Activated CD8-positive, alpha-beta memory T cell treated with anti-CD3 and anti-CD28 coated beads for 1 hour (primary cell): ENCODE results near the gene MAP3K3.

ENCODE experiments used
- DNase-seq, 2 donors: peaks; one replicate each; pipeline ENCODE4 v3.0.0-alpha.2; 2020; ENCODE audit warnings: low read depth in 1 of 2; ENCODE audit errors: extremely low read depth in 1 of 2

The MAP3K3 gene

DNA sequence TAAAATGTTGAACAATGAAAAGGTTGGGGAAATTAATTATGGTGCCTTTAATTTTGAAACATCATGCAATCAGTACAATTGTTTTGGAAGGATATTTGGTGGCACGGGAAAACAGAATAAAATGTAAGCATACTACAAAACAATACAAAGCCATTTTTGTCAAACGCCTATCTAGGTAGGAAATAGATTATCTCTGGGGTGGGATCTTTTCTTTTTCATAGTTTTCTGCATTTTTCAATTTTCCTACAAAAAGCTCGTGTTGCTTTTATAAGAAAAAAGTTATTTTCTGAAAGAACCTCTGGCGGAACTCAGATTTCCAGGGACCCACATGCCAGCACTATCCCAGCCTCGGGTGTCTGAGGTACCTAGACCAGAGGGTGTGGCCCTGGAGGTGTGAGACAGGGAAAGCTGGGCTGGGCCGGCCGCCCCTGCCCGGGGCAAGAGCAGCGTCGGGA lies 961 bp upstream of the MAP3K3 start:
- DNase-seq: no peak

DNA sequence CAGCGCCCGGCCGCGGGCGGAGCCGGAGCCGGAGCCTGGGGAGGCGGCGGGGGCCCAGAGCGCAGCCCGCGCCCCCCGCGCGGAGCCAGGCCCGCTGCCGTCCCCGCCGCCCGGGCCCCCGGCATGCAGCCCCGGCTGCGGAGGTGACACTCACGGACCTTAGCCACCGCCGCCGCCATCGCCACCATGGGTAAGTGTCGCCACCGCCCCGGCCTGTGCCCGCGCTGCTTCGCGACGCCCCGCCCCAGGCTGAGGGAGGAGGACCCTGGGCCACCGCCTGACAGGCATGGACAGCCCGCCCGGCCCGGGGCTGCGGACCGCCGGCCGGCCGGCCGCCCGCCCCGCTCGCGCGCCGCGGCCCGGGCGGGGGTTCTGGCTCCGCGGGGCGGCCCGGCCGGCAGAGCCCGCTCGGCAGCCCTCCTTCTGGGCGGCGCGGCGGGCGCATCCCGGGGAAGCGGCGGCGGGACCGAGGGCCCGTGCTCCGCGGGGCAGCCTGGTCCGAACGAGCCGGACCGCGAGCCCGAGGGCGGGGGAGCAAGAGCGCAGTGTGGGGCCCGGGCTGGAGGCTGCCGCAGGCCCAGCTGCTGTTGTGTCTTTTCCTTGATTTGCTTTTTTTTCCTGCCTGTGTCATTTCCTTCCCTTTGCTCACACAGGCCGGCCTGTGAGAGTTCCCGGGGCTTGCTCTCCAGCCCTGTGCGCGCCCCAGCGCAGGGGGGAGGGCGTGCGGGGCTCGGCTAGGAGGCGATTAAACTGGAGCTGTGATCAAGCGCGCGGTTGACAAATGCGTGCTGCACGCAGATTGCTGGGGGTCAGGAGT lies 565 bp downstream of the MAP3K3 start:
- peak in 1 of 2 donors; percentile 27 for DNase-seq

DNA sequence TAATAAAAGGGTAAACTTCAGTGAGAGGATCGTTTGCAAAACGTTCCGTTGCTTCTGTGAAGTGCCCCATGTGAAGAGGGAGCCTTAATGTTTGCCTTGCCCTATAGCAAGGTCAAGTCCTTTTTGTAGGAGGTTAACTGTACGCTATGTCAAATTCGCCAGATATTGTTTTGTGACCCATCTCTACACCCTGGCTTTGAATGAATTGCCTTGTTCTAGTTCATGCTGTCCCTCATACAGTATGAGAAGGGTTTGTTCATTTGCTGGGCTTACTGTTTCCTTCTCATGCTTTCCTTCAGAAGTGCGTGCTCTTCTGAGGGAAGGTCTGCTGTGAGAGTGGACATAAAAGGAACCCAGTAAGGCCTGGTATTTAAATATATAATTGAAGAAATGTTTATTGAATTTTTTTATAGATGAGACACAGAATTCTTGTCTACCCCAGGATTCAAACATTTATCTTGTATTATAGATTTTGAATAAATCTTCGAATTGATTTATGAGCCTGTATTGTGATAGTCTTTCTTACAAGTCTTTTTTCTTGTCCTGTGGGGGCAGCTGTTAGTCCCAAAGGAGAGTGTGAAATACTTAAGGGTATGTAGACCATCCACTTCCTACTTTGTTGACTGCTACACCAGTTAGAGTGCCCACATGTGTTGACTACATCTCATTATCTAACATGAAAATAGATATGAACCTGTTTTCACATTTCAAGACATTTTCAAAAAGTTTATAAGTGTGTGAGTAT lies 1.7 kb downstream of the MAP3K3 start:
- DNase-seq: no peak

DNA sequence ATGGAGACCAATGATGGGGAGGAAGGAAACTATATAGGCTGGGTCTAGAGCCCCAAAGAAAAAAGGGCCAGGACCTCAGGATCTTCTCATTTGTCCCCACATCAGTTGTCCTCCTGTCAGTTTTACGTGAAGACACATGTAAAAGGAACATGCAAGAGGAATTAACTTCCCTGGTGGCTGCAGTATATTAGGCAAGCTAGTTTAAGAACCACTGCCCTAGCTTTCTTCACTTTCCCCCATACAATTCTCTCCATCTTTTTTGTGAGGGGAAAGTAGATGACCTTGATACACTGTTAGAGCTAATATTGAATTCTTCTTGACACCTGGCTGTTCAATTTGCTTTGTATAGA lies 2.3 kb downstream of the MAP3K3 start:
- DNase-seq: no peak

DNA sequence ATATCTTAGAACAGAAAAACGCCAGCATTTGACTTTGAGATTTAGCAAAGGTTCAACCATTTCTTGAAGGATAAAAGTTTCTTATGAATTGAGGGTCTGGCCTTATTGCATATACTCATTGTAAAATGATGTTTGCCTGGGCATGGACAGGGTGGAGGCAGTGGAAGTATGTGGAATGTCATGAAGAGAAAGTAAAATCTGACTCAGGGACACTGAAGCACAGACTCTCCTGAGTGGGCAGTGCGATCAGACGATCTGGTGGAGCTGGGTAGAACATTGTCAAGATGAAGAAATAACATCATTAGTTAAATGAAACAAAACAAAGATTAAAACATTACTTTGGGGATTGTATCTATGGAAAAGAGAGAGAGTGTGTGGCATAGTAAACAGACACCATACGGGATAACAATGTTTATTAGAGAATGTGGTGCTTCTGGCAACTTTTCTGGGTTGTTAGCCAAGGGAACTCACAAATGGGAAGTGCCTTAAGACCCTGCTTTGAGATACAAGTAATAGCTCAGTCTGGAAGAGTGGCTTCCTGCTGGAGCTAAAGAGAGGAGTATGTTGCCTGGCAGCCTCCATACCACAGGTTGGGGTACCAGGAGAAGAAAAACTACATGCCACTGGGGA lies 4.4 kb downstream of the MAP3K3 start:
- DNase-seq: no peak

DNA sequence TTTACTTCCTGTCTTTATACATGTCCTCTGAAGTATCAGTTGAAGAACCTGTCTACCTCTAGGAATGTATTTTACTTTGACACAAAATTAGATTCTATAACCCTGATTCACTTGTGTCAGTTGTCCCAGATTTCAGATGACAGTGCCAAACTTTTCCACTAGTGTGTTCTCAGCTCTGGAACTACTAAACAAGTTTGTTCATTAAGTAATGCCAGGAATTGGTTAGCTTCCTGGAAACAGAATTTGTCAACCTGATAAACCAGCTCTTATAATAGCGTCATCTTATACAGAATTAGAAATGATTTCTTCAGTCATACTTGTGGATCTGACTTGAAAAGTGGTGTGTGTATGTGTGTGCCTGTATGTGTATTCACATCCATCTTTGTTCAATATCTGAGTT lies 7.4 kb downstream of the MAP3K3 start:
- DNase-seq: no peak

DNA sequence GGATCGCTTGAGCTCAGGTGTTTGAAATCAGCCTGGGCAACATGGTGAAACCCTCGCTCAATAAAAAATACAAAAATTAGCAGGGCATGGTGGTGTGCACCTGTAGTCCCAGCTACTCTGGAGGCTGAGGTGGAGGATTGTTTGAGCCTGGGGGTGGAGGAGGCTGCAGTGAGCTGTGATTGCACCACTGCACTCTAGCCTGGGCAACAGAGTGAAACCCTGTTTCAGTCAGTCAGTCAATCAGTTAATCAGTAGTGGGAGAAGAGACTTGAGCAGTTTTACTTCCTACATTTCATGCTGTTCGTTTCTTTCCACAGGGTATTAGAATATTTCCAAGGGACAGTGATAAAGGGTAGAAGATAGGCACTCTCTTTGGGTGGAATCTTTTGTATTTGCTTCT lies 8.8 kb downstream of the MAP3K3 start:
- DNase-seq: no peak

DNA sequence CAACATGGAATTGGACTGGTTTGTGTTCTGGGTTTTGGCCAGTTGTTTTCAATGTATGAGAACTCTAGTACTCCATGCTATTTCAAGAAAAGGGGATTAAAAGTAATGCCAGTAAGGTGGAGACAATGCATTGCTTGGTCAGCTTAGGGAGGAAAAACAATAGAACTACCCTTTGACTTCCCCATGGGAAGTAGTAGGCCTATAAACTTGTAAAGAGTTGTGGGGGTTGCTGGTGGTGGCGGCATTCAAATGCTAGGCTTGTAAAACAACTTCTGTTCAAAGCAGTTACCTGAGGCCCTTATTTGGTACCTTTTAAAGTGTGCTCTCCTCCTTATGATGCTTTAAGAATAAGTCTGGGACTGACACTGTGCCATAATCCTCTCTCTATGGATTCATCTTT lies 9.4 kb downstream of the MAP3K3 start:
- no peak for DNase-seq

DNA sequence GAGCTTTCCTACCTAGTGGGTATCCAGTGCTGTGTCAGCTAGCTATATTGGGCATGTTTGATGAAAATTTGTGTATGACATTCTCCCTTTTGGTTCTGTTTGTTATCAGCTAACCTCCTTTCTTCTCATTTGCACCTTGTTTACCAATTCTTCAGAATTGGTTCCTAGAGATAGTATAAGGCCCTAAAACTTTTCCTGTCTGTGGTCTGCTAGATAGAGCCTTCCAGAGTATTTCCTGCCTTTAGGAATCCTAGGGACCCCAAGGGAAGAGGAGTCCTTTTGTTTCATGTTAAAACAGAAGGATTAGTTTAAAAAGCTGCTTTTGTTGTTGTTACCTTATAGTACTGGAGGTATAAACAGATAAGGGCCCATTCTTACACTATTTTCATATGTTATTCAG lies 11.5 kb downstream of the MAP3K3 start:
- DNase-seq: no peak

DNA sequence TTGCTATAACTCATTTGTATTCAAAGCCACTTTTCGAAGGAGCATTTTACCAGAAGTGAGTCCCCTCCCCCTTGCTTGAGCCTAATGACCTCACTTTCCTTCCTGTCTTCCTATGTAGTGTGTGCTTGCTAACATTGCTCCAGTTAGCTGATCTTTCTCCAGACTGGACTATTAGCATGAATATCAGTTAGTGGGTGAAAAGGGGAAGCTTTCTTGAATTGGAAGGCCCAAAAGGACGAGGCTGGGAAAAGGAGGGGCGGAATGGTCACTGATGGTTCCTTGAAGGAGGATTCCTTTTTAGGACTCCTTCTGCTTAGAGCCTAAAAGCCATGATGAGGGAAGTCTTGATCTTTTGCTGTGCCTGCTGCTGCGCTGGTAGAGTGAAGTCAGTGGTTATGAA lies 11.9 kb downstream of the MAP3K3 start:
- no peak for DNase-seq

DNA sequence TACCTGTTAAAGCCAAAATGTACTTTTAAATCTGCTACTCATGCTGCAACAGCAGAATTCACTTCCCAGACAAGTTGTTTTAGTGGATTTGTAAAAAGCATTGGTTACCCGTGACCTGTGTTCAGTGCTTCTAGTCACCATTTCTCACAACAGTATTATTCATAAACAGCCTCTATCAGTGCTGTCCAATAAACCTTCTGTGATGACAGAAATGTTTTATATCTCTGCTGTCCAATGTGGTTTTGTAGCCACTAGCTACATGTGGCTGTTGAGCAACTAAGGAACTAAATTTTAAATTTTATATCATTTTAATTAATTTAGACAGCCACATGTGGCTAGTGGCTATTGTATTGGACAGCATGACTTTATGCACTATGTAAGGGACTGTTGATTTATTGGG lies 12.6 kb downstream of the MAP3K3 start:
- no peak for DNase-seq

DNA sequence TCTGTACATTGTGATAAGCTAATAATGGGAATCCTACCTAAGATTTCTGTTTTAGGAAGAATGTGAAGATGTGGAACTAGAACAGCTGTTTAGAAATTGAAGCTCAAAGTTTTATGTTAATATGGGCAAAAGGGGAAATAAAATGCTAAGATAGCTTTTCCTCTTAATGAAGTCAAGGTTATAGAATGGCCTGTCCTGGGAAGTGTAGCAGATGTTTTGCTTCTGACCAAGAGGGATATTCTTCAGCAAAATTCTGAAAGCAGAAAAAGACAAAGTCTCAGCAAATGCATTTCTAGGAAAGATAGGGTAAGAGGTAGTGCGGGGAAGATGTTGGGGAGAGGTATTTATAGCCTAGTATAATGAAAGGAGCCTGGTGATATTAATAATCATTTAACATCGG lies 13.1 kb downstream of the MAP3K3 start:
- DNase-seq: no peak

DNA sequence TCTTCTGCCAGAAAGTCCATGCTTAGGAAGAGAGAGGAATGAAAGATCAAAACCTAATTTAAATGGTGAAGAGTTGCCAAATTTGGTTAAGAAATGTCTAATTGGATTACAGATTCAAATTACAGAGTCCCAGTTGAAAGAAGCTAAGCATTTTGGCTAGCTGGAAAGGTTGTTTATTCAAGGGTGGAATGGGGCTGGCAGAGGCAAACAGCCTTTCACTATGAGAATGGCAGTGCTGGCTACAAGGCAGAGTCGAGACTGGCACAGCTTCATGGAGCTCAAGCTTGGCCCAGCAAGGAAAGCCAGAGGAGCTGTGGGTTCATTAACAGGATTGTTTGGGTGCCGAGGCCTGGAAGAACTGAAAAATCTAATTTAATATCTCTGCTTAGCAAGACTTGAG lies 13.6 kb downstream of the MAP3K3 start:
- no peak for DNase-seq

DNA sequence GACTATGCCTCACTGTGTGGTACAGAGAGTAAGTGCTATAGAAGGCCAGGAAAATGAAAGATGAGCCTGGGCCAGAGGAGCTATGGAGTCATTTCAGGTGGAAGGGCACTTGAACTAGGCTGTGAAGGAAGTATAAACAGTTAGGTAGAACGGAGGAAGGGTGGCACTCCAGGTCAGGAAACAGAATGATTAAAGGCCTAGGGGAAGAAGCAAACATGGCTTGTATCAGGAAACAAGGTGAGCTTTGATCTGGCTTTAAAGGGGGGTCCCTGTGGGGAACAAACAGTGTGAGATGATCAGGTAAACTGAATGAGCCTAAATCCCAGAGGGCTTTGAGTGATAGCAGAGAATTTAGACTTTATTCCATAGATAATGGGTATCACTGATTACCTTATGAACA lies 16.9 kb downstream of the MAP3K3 start:
- DNase-seq: no peak

DNA sequence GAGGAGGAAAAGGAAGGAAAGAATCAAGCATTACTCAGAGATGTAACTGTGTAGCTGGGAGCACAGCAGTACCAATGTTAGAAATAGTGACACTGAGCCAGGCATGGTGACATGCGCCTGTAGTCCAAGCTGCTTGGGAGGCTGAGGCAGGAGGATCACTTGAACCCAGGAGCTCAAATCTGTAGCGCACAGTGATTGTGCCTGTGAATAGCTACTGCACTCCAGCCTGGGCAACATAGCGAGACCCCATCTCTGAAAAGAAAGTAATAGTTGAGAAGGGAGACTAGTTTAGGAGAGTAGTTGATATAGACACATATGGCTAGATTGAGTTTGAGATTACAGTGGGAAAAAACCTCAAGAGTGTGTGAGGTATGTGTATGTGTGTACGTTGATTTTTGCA lies 17.8 kb downstream of the MAP3K3 start:
- no peak for DNase-seq

DNA sequence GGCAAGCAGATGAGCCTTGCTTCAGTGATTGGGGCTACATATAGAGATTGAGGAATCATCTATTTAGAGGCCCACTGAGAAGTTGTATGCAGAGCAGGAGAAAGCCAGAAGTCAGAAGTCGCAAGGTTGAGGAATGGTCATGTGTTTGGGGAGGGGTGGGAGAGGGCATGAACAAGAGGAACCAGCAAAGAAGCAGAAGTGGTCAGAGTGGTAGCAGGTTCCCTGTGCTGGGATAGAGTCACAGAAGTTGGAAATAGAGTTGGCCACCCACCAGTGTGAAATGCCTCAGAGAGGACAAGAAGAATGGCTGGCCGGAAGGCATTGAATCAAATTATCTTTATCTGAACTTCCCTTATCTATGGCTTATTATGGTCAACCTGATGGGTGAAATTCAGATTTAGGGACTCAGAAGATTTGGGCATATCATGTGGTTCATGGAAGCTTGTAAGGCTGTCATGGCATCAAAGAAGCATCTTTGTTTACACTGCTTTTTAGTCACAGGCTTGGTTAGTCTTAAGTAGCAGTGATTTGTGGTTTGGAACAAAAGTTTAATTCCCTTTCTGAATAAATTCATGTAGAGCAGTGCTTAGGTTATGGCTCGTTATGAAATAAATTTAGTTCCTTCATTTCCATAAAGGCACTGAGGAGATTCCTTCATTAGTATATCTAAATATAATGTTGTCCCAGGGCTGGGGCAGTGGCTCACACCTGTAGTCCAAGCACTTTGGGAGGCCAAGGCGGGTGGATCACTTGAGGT lies 19.7 kb downstream of the MAP3K3 start:
- no peak for DNase-seq

DNA sequence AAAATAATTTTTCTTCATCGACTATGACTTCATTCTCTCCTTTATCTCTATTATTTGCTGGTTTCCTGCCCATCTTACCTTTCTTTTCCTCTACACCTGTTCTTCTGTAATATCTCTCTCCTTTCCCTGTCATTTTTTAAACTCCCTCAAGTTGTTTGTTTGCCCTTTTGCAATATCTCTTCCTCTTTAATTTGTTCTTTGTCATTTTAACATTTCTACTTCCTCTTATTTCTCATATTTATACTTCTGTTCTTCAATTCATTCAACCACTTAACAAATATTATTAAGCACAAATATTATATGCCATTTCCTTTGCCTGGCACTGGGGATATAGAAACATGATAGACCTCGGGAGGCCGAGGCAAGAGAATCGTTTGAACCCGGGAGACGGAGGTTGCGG lies 22.6 kb downstream of the MAP3K3 start:
- DNase-seq: no peak

DNA sequence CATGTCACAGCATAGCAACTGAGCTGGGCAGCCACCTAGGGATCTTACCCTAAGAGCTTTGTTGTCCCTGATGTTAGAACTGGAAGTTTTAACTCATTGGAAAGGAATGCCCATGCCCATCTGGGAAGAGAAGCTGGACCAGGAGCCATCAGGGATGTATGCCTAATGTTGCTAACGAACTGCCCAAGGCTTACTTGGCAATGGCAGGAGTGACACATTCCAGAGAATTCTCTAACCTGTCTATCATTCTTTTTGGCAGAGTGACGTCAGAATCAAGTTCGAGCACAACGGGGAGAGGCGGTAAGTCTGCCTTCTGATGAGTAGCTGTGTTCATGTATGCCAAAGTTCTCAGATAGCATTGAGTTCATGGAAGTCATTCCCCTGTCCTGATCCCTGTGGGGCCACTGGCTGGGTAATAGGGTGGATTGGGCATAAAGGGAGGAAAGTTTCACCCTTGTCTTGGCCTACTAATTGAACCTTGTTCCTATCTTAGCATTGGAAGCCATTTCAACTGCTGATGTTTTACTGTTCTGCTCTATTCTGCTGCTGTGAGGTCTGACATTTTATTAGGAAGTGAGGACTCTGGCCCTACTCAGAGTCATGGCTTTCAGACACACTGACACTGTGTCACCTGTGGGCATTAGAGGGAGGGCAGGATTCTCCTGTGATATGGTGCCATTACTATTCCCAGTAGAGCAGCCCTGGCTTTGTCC lies 23.7 kb downstream of the MAP3K3 start:
- DNase-seq: no peak

DNA sequence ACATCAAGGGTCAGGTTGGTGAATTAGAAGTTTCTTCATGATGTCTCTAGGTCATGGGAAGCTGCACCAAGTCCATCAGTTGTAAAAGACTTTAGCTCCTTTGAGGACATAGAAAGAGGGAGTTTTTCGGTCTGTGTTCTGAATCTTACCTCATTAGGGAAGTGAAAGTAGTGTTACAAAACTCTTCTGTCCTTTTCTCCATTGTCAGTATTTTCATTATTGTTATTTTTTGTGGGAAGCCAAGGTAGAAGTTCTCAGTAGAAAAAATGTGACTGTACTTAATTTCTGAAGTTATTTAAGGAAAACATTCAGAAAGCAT lies 24.2 kb downstream of the MAP3K3 start:
- no peak for DNase-seq

DNA sequence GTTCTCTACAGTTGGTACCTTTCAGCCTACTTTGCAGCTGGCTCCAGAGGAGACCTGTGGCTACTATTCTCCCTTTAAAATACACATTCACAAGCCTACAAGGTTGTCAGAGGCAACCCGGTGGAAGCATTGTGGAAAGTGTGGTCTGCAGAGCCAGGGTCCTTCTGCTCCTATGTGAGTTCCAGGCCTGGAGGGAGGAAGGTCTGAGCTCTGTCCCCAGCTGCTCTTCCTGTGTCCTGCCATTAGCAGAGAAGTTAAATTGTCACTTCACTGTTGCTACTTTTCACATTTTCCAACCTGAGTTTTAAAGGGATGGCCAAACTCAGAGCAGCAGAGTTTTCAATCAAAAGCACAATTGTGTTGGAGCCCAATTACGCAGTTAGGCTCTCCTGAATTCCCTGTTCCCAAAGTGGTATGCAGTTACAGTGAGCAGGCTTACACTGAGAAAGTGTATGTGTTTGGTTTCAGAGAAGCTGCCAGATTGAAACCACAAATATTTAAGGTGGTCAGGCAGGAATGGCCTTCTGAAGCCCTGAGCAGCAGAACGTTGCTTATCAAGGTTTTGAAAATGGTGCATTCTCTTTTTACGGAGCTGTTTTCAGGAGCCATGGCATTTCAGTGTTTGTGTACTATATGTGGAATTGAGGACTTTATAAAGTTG lies 25.0 kb downstream of the MAP3K3 start:
- no peak for DNase-seq
